Stimulated activated CD8-positive, alpha-beta memory T cell treated with anti-CD3 and anti-CD28 coated beads, Interleukin-12 subunit alpha, Interleukin-12 subunit beta, amount 100 ng/mL, for 4 hours (primary cell): ENCODE results near the gene SLC35B2.

ENCODE experiments used
- DNase-seq: peaks from one replicate; pipeline ENCODE4 v3.0.0-alpha.2; 2020; ENCODE audit warnings: low read depth

SLC35B2 gene

GRCh38 chr6:44285552-44286284, 28.4 kb upstream of the SLC35B2 start:
- no peak for DNase-seq

DNA sequence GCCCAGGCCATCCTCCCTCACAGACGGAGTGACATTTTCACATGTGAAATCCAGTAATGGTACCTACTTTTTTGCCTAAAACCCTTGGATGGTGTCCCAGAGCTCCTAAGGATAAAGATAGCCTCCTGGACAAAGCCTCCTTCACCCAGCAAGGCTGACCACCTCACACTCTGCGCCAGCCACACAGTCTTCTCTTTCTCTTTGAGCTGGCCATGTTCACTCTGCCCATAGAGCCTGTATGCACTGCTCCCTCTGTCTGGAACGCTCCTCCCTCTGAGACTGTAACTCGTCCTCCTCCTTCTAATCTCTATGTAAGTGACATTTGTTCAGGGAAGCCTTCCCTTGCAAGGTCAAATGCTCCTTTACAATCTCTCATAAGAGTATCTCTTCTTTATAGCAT, 27.5 kb upstream of the SLC35B2 start:
- DNase-seq = no peak

DNA sequence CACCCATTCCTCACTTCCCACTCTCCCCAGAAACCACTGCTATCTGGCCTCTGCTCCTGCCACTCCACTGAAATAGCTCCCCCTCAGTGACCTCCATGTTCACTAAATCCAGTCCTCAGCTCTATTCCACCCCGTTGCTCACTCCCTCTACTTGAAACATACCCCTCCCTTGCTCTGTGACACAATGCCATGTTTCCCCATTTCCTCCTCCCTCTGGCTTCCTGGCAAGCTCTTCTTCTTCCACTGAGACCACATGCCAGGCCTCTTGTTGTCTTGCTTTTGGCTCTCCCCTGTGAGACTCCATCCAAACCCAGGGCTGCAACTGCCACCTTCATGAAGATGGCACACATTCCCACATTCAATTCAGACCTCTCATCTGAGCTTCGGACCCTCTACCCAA, 26.8 kb upstream of the SLC35B2 start:
- no peak for DNase-seq

- DNase-seq = no peak
These were observed 21.7 kb upstream of the SLC35B2 start for GRCh38 chr6:44278774-44279697.

- DNase-seq = no peak
These were observed 21.0 kb upstream of the SLC35B2 start for GRCh38 chr6:44278315-44278714.

DNA sequence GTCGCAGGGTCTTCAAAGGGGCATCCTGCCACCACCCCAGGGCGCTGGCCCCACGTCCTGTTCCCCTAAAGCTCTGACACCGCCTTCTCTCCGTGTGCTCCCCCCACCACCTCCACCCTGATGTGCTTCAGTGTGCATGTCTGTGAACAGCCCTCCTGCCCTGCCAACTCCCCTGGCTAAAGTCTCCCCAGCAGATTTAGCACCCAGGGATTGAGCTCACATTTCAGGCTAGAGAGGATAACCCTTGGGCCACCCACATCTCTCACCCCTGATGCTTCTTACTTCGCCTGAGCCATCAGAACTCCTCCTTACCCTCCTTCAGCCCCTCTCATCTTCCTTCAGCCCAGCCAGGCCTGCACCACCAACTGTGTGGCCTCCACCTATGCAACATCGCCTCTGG, 20.4 kb upstream of the SLC35B2 start:
- DNase-seq = no peak

DNA sequence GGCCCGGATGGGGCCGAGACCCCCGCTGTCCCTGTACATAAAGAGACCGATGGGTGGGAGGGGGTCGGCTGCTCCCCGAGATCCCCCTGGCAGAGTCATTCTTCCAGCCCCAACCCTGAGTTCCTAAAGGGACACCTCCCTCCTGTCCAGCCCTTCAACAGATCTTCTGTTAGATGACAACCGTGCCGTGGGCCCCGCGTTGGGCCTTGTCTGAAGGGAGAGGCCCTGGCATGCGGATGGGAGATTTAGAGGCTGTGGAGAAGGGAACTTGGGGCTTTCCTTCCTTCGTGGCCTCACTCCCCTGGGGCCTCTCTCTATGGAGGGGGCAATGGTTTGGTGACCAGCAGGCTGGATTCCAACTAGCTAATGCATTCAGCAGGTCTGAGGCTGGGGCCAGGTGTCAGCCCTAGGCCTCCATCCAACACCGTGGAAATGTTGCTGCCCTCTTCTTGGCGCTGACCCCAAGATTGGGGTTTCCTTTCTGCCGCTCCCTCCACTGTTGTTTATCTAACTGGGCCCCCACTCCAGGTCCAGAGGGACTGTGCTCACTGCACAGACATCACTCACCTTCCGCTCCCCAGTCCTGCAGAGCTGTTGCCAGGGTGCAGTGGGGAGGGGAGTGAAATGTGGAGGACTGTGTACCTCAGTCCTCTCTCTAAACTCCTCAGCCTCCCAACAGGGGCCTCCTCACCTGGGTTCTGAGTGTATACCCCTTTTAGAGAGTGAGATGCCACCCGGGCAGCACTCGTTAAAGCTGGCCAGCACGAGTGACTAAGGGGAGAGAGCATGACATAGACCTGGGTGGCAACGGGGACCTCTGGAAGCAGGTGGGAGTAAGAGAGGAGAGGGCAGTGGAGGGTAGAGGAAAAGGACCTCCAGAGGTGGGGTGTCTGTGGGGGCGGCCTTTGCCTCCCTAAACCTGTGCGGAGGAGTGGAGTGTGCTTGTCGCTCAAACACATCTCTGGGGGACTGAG, 19.6 kb upstream of the SLC35B2 start:
- no peak for DNase-seq

DNA sequence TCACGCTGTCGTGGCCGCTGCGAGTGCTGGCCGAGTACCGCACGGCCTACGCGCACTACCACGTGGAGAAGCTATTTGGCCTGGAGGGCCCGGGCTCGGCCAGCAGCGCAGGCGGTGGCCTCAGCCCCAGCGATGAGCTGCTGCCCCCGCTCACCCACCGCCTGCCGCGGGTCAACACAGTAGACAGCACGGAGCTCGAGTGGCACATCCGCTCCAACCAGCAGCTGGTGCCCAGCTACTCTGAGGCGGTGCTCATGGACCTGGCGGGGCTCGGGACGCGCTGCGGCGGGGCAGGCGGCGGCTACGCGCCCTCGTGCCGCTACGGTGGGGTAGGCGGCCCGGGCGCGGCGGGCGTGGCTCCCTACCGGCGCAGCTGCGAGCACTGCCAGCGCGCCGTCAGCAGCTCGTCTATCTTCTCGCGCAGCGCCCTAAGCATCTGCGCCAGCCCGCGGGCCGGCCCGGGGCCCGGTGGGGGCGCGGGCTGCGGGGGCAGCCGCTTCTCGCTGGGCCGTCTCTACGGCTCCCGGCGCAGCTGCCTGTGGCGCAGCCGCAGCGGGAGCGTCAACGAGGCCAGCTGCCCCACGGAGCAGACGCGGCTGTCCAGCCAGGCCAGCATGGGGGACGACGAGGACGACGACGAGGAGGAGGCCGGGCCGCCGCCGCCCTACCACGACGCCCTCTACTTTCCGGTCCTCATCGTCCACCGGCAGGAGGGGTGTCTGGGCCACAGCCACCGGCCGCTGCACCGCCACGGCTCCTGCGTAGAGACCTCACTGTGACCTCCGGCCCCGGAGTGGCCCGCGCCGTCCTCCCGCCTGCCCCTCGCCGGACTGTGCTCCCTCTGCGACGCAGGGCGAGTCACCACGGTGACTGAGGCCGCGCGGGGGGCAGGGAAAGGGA, 18.7 kb upstream of the SLC35B2 start:
- DNase-seq = no peak

DNA sequence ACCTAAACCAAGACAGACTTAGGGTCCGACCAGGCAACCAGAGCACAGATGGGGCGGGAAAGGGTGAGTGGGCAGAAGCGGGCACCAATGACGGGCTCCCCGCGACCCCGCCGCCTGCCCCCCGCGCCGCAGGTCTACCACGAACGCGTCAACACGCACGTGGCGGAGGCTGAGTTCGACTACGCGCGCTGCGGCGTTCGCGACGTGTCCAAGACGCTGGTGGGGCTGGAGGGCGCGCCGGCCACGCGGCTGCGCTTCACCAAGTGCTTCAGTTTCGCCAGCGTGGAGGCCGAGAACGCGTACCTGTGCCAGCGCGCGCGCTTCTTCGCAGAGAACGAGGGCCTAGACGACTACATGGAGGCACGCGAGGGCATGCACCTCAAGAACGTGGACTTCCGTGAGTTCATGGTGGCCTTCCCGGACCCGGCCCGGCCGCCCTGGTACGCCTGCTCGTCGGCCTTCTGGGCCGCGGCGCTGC, 18.0 kb upstream of the SLC35B2 start:
- DNase-seq = no peak

DNA sequence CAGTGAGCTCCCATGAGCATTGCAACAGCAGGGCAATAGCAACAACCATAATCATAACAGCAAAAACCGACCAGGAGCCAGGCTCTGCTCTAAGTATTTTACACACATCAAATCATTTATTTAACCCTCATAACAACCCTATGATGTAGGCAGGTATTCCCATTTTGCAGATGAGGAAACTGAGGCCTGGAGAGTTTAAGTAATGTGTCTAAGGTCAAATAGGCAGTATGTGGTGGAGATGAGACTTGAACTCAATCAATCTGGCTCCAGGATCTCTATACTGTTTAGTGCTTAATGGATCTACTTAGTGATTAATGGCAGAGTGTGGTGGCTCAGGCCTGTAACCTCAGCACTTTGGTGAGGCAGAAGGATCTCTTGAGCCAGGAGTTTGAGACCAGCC, 16.3 kb upstream of the SLC35B2 start:
- DNase-seq = no peak

- no peak for DNase-seq
These were observed 15.8 kb upstream of the SLC35B2 start for GRCh38 chr6:44272999-44273566.

GRCh38 chr6:44272529-44272928, 15.2 kb upstream of the SLC35B2 start:
- DNase-seq = no peak

DNA sequence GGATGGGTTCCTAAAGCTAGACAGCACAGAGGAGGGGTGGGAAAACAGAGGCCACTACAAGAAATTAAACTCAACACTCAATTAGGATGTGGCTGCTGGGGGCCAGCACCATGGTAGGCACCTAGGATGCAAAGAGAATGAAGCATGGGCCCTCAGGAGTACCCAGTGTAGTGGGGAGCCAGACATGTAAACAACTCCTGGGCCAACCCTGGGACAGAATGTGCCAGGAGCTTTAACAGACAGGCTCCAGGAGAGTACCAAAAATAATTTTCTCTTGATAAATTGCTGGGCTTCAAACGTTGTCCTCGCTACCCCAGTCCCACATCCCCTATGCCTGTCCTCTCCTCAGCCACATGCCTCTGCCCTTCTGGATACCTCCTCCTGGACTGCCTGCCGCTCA, 14.6 kb upstream of the SLC35B2 start:
- DNase-seq = no peak

- DNase-seq = no peak
These were observed 14.0 kb upstream of the SLC35B2 start for GRCh38 chr6:44271406-44271723.

- no peak for DNase-seq
These were observed 13.4 kb upstream of the SLC35B2 start for GRCh38 chr6:44270526-44271405.

- DNase-seq = no peak
These were observed 12.7 kb upstream of the SLC35B2 start, which contains the start of gene TMEM151B for GRCh38 chr6:44269921-44270525. Gene TMEM151B, plus strand, starts transcription at chr6:44270450. Its CDS starts 293 bp downstream, at chr6:44270743.

- DNase-seq = no peak
These were observed 12.0 kb upstream of the SLC35B2 start for GRCh38 chr6:44269178-44269920.

DNA sequence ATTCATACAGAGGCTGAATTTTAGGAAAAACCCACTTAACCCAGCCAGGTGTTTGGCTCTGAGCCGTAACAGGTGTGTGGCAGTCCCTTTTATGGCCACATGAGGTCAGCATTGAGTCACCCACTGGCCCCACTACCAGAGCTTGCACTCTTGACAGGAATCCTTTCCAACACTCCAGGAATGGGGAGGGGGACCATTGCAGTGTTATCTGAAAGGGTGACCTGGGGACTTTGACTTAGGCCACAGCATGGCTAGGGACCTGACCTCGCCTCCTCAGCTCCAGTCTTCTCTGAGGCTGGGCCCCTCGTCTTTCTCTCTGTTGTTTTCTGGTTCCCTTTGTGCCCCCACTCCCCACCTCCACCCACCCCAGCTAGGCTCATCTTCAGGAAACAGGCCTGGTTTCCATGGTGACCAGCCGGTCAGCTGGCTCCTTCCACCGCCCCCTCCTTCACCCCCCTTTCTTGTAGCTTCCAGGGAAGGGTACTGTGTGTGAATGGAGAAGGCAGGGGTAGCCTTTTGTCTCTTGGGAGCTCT, 10.8 kb upstream of the SLC35B2 start:
- no peak for DNase-seq
